ENCODE results near the gene MEPE.

MEPE gene

DNA sequence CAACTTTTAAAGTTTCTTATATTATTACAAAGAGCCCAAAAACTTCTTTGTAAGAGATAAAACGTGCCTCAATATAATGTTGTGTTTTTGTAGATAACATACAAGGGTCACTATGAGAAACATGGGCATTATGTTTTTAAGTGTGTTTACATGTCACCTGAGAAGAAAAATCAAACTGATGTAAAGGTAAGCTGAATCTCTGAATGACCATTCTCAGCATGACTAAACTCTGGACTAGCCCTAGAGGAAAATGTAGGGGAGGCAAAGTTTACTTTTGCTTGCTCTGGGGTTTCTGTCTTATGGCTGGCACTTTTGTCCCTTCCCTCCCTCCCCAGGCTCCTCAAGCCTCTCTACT lies 6.8 kb downstream of the MEPE start:
- H3K4me3 ChIP-seq (ENCODE audit: low read depth, low read length): no peak overlapping the region
- DNase-seq (ENCODE audit: low read depth): no peak

GRCh38 chr4:87840149-87840548 lies 7.4 kb downstream of the MEPE start:
- H3K4me3 ChIP-seq (ENCODE audit: low read depth, low read length): no peak overlapping the region
- no peak for DNase-seq (ENCODE audit: low read depth)

DNA sequence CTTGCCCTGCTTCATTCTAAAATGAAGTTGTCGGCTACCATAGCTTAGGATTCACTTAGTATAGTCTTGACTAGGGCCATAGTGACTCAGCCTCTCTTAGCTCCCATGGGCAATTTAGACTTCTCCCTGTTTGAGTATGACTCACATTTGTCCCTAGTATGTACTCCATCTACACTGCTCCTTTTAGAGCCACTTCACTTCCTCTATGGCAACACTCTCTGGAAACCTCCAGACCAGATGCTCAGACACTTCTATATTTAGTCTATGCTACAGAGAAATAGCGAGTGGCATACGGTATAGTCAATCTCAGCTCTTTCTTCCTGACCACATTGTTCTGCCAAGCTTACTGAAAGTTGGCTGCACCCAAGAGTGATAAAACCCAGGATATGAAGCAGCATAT lies 11.2 kb downstream of the MEPE start:
- no peak overlapping the region for H3K4me3 ChIP-seq (ENCODE audit: low read depth, low read length)
- peak; percentile 96 for DNase-seq (ENCODE audit: low read depth)

- H3K4me3 ChIP-seq (ENCODE audit: low read depth, low read length): no peak overlapping the region
- no peak for DNase-seq (ENCODE audit: low read depth)
Observed at GRCh38 chr4:87844452-87844851, 11.7 kb downstream of the MEPE start.

DNA sequence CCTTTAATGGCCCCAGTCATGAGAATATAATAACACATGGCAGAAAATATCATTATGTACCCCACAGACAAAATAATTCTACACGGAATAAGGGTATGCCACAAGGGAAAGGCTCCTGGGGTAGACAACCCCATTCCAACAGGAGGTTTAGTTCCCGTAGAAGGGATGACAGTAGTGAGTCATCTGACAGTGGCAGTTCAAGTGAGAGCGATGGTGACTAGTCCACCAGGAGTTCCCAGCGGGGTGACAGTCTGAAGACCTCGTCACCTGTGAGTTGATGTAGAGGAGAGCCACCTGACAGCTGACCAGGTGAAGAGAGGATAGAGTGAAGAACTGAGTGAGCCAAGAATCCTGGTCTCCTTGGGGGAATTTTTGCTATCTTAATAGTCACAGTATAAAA lies 13.5 kb downstream of the MEPE start:
- no peak for DNase-seq (ENCODE audit: low read depth)
- no peak overlapping the region for H3K4me3 ChIP-seq (ENCODE audit: low read depth, low read length)

DNA sequence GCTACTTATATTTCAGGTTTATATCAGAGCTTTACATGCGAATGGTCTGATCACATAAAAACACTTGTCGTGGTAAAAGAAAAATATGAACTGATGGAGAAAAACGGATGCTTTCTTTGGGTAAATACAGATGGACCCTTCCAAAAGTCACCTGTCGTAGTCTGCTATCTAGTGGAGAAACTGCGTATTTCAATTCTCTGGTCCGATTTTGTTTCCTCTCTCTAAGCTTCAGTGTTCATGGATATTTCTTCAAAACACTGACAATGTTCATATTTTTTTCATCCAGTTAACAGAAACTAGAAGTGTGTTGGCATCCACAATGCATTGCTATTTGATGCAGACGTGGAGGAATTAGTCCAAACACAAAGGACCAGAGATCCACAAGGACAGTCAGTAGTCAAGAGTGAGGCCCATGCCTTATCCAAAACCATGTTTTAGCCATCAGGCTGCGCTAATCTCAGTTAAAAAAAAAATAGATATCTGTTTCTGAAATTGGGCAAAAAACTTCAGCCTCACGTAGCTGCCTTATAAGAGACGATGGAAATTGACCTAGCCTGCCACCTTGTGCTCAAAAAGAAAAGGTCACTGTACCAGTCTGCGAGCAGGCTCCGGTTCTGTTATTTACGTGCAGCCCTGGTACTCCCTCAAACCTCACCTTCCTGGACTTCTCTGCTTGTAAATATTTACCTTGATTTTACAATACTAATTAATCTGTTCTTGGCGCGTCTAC lies 16.0 kb downstream of the MEPE start:
- H3K4me3 ChIP-seq (ENCODE audit: low read depth, low read length): no peak overlapping the region
- DNase-seq (ENCODE audit: low read depth): no peak

DNA sequence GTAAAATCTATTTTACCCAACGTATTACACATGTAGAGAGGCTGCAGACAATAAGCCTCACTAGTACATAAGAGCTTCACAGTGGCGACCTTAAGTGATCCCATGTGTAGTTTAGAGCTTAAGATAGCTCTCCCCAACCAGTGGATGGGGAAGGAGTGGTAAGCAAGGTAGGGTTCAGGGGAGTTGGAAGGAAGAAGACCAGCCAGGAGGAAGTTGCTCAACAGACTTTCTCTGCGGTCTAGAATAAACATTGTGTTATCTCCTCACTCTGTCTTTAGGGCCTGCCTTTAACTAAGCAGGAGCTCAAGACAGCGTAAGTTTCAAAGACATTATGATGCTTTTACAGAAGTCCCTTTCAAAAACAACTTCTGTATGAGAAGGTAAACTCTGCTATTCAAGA lies 16.8 kb downstream of the MEPE start:
- DNase-seq (ENCODE audit: low read depth): peak; percentile 31
- H3K4me3 ChIP-seq (ENCODE audit: low read depth, low read length): no peak overlapping the region

DNA sequence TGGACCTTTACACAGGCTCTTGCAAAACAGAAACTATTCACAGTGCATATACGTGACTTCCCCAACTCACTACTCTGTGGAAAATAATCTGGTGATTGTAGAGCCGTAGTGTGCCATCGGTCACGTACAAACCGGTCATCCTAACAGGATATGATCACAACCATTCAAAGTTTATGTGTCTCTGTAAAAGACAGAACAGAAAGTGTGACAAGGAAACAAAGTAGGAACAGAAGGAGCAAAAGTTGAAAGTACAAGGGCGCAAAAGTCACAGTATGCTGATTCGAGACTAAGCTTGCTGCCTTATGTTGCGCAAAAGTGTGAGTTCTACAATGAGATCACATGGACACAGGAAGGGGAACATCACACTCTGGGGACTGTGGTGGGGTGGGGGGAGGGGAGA lies 18.6 kb downstream of the MEPE start:
- DNase-seq (ENCODE audit: low read depth): no peak
- H3K4me3 ChIP-seq (ENCODE audit: low read depth, low read length): no peak overlapping the region

DNA sequence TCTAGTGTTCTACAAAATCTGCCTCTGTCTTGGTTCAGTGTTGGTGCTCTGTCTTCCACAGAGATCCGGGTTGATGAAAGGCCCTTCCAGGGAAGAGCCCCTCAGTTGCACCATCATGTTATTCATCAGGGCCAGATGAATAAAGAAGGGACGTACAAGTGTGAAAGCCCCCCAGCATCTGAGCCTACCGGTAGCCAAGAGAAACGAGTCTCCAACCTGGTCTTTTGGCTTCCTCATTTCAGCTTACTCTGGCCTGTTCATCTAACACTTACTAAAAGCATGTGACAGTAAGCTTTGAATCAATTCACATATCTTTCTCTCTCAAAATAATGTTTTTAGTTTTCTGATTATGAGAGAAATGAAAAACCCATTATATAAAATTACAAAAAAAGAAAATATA lies 19.2 kb downstream of the MEPE start:
- no peak for DNase-seq (ENCODE audit: low read depth)
- H3K4me3 ChIP-seq (ENCODE audit: low read depth, low read length): no peak overlapping the region

GRCh38 chr4:87853108-87853507 lies 20.3 kb downstream of the MEPE start:
- H3K4me3 ChIP-seq (ENCODE audit: low read depth, low read length): no peak overlapping the region
- DNase-seq (ENCODE audit: low read depth): no peak

- DNase-seq (ENCODE audit: low read depth): no peak
- no peak overlapping the region for H3K4me3 ChIP-seq (ENCODE audit: low read depth, low read length)
Observed at GRCh38 chr4:87853891-87854290, 21.1 kb downstream of the MEPE start.

DNA sequence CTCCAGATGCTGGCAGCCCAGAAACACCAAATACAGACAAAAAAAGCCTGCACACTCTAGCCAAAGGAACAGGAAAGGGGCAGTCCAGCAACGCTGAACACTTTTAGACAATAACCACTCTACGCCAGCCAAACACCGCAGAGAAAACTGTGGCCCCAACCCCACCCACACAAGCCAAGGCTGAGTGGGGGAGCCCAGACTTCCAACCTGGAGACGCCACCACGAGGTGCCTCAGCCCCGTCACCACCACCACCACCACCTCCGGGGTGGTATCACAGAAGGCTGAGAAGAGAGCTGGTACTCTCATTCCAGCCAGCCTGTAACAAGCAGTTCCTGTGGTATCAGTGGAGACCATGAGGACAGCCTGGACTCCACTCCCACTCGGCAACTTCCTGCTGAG lies 22.8 kb downstream of the MEPE start:
- no peak overlapping the region for H3K4me3 ChIP-seq (ENCODE audit: low read depth, low read length)

GRCh38 chr4:87856816-87857215 lies 24.0 kb downstream of the MEPE start:
- DNase-seq (ENCODE audit: low read depth): no peak
- no peak overlapping the region for H3K4me3 ChIP-seq (ENCODE audit: low read depth, low read length)

More for the DNA sequence above, 22.8 kb downstream of the MEPE start:
- no peak for DNase-seq (ENCODE audit: low read depth)

DNA sequence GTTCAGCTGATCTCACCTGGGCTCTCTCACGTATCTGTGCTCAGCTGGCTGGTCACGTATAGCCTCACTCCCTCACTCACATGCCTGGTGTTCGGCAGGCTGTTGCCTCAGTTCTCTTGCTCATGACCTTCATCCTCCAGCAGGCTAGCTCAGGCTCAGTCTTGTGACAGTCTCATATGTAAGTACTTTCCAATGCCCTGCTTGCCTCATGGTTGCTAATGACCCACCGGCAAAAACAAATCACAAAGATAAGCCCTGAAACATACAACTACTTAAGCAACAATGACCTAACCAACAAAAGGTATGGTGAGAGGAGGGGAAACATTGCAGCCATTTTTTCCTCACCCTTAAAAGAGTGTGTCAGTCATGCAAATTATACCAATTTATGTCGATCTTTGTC lies 25.0 kb downstream of the MEPE start:
- no peak for DNase-seq (ENCODE audit: low read depth)
- H3K4me3 ChIP-seq (ENCODE audit: low read depth, low read length): no peak overlapping the region

GRCh38 chr4:87862236-87862635 lies 29.5 kb downstream of the MEPE start:
- H3K4me3 ChIP-seq (ENCODE audit: low read depth, low read length): no peak overlapping the region
- no peak for DNase-seq (ENCODE audit: low read depth)

DNA sequence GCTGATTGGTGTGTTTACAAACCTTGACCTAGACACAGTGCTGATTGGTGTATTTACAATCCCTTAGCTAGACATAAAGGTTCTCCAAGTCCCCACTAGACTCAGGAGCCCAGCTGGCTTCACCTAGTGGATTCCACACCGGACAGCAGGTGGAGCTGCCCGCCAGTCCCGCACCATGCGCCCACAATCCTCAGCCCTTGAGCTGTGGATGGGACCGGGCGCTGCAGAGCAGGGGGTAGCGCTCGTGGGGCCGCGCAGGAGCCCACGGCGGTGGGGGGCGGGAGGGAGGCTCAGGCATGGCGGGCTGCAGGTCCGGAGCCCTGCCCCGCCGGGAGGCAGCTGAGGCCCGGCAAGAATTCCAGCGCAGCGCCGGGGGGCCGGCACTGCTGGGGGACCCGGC lies 30.7 kb downstream of the MEPE start:
- no peak for DNase-seq (ENCODE audit: low read depth)
- H3K4me3 ChIP-seq (ENCODE audit: low read depth, low read length): no peak overlapping the region

- DNase-seq (ENCODE audit: low read depth): no peak
- H3K4me3 ChIP-seq (ENCODE audit: low read depth, low read length): no peak overlapping the region
Observed at GRCh38 chr4:87864321-87864720, 31.6 kb downstream of the MEPE start.

- no peak overlapping the region for H3K4me3 ChIP-seq (ENCODE audit: low read depth, low read length)
- no peak for DNase-seq (ENCODE audit: low read depth)
Observed at GRCh38 chr4:87865288-87865687, 32.5 kb downstream of the MEPE start.

GRCh38 chr4:87865960-87866598 lies 33.3 kb downstream of the MEPE start:
- peak; percentile 49 for DNase-seq (ENCODE audit: low read depth)
- H3K4me3 ChIP-seq (ENCODE audit: low read depth, low read length): no peak overlapping the region

- H3K4me3 ChIP-seq (ENCODE audit: low read depth, low read length): no peak overlapping the region
- DNase-seq (ENCODE audit: low read depth): no peak
Observed at GRCh38 chr4:87868522-87868921, 35.8 kb downstream of the MEPE start.

DNA sequence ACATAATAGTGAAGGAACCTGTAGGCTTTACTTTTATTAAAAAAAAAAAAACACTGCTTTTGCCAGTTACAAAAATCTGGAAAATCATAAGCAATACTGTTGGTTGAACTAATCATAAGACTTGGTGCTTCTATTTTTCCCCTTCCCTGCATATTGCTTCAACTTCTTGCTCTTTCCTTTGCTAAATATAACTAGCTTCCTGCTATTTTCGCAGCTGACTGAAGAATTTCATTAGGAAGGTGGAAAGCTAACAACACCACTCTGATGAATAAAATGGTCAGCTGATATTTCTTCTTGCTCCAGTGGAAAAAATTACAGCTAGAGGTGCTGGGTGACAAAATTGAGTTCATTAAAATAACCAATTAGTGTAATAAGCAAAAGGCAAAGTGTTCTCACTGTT lies 39.3 kb downstream of the MEPE start:
- no peak for DNase-seq (ENCODE audit: low read depth)
- H3K4me3 ChIP-seq (ENCODE audit: low read depth, low read length): no peak overlapping the region
